Measurements from ENCODE around the gene ABCB9. TPM values are rescaled to one million over a fixed set of nuclear protein-coding genes. Genes with fewer than 3 reads are reported as not detected.

The ABCB9 gene
- total RNA-seq, 1 experiment from 2014 or later = 20.9 TPM

DNA sequence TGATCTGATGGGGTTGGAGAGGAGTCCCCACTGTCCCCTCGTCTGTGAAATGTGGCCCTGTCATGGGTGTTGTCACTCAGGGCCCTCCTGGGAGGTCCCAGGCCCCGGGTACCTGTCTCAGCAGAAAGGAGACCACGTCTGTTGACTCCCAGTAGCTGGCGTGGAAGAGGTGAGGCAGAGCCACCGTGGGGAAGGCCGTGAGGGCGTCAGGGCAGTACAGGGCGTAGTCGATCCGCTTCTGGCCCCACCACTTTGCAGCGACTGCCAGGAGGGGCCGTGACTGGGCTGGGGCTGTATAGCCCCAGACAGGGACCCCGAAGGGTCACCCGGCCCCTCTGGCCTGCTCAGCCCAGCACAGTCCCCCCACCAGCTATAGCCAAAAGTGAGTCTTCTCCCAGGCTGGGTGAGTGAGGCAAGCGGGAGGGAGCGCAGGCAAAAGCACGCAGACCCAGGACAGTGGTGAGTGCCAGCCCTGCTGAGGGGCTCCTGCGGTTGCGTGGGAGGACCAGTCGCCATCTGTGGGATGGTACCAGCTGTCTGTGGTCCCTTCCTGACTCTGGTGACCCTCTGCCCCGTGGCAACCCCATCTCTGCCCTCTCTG is 22.4 kb upstream of the ABCB9 start:
- no peak overlapping the region for H3K9ac ChIP-seq (ENCODE audit: low read length)
- CTCF ChIA-PET = no interaction called here

DNA sequence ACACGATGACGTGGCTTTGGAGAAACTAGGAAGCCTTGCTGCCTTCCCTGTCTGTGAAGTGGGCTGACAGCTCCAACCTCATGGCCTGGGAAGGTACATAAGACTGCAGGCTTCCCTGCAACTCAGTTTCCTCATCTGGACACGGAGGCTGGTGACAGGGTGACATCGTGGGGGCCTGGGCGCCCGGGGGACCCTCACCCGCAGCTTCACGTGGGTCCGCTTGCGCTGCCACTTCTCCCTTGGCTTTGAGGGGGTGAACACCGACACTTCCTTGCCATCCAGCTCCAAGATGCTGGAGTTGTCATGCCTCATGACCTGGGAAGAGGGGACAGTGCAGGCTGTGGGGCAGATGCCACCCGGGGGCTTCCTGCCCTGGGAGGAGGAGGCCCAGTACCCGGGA is 21.8 kb upstream of the ABCB9 start:
- CTCF ChIA-PET = no interaction called here
- Histone ChIP-seq H3K4me1 (ENCODE audit: insufficient read depth, low read length) (no peaks in the 10 kb centered on the region), H3K4me3 (ENCODE audit: low read length) (no peak overlapping the region), H3K36me3 (ENCODE audit: low read depth, low read length) (no peaks in the 10 kb centered on the region; the same call in 1 of the 2 replicates), H3K27me3 (ENCODE audit: low read length) (no peaks in the 10 kb centered on the region), H3F3A (ENCODE audit: low read length, unreplicated experiment) (no peaks in the 10 kb centered on the region), H3K79me2 (ENCODE audit: low read length) (0 out of 2 replicates have a peak, but pooled peaks cover 3% of the 10 kb centered on the region), H3K27ac (ENCODE audit: low read length) (no peak overlapping the region), H3K9me3 (ENCODE audit: low read length) (no peaks in the 10 kb centered on the region), H3K9ac (ENCODE audit: low read length) (no peak overlapping the region), H3K4me2 (ENCODE audit: low read length) (no peak overlapping the region), H2AFZ (ENCODE audit: low read length) (no peak overlapping the region), H4K20me1 (ENCODE audit: low read length) (no peaks in the 10 kb centered on the region), H3K9me2 (replicated peaks; ENCODE audit: low read length) (no peaks in the 10 kb centered on the region)
- DNase-seq (no peak), ATAC-seq (no peak)
- intact Hi-C loops (cut with micrococcal nuclease) = no loop called here
- TF ChIP-seq, protein P1, sequence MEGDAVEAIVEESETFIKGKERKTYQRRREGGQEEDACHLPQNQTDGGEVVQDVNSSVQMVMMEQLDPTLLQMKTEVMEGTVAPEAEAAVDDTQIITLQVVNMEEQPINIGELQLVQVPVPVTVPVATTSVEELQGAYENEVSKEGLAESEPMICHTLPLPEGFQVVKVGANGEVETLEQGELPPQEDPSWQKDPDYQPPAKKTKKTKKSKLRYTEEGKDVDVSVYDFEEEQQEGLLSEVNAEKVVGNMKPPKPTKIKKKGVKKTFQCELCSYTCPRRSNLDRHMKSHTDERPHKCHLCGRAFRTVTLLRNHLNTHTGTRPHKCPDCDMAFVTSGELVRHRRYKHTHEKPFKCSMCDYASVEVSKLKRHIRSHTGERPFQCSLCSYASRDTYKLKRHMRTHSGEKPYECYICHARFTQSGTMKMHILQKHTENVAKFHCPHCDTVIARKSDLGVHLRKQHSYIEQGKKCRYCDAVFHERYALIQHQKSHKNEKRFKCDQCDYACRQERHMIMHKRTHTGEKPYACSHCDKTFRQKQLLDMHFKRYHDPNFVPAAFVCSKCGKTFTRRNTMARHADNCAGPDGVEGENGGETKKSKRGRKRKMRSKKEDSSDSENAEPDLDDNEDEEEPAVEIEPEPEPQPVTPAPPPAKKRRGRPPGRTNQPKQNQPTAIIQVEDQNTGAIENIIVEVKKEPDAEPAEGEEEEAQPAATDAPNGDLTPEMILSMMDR (conservative IDR thresholded peaks at IDR 0.05; ENCODE audit: low read depth, low read length) = no peak
- TF ChIP-seq EZH2 (IDR thresholded peaks at IDR 0.05; ENCODE audit: low read length, unreplicated experiment) (no peak), EZH2phosphoT487 (IDR thresholded peaks at IDR 0.05; ENCODE audit: borderline replicate concordance, low read length) (no peak)
- BruUV-seq (replicated peaks) = no TSS peak
- POLR2A ChIA-PET (ENCODE audit: unreplicated experiment) = no interaction called here

More for the DNA sequence above, 22.4 kb upstream of the ABCB9 start:
- TF ChIP-seq EZH2phosphoT487 (IDR thresholded peaks at IDR 0.05; ENCODE audit: borderline replicate concordance, low read length) = no peak
- TF ChIP-seq EZH2 (IDR thresholded peaks at IDR 0.05; ENCODE audit: low read length, unreplicated experiment) = no peak
- TF ChIP-seq, protein P1 (conservative IDR thresholded peaks at IDR 0.05; ENCODE audit: low read depth, low read length) = no peak
- ATAC-seq (no peak), DNase-seq (no peak)
- no peaks in the 10 kb centered on the region for H4K20me1 ChIP-seq (ENCODE audit: low read length)
- H3K79me2 ChIP-seq (ENCODE audit: low read length) = no peaks in the 10 kb centered on the region
- H3K4me1 ChIP-seq (ENCODE audit: insufficient read depth, low read length) = no peaks in the 10 kb centered on the region
- H2AFZ ChIP-seq (ENCODE audit: low read length) = no peak overlapping the region
- no peaks in the 10 kb centered on the region for H3K9me3 ChIP-seq (ENCODE audit: low read length)
- intact Hi-C loops (cut with micrococcal nuclease) = no loop called here
- H3K4me3 ChIP-seq (ENCODE audit: low read length) = no peak overlapping the region
- POLR2A ChIA-PET (ENCODE audit: unreplicated experiment) = interaction anchor here (0.6 kb wide), 1 partner anchor 432 kb away, joined by 8 read pairs; no protein-coding TSS in a partner anchor
- H3K27me3 ChIP-seq (ENCODE audit: low read length) = no peaks in the 10 kb centered on the region
- no peaks in the 10 kb centered on the region for H3K36me3 ChIP-seq (ENCODE audit: low read depth, low read length)
- no TSS peak for BruUV-seq (replicated peaks)
- H3K27ac ChIP-seq (ENCODE audit: low read length) = no peak overlapping the region
- no peaks in the 10 kb centered on the region for H3K9me2 ChIP-seq (replicated peaks; ENCODE audit: low read length)
- no peak overlapping the region for H3K4me2 ChIP-seq (ENCODE audit: low read length)
- H3F3A ChIP-seq (ENCODE audit: low read length, unreplicated experiment) = no peaks in the 10 kb centered on the region
